ENCODE data around the gene C12orf76.
"Not testable (repeated sequence)": the region's sequence is repeated elsewhere in the genome, so short reads cannot be mapped to it uniquely, and the experiment has no call there.

C12orf76 gene

GRCh38 chr12:110073049-110073831 is 24.9 kb upstream of the C12orf76 start:
- in situ Hi-C loops (cut with HindIII; ENCODE audit: low sequenced_read_pairs), result no loop called here
- H3K4me3 ChIP-seq (ENCODE audit: low read depth, low read length), result peak overlapping the region; percentile 32
- no peak for DNase-seq (ENCODE audit: low read depth)
- no peak for TF ChIP-seq CTCF (IDR thresholded peaks at IDR 0.05; ENCODE audit: low read depth, low read length, missing control alignments)

DNA sequence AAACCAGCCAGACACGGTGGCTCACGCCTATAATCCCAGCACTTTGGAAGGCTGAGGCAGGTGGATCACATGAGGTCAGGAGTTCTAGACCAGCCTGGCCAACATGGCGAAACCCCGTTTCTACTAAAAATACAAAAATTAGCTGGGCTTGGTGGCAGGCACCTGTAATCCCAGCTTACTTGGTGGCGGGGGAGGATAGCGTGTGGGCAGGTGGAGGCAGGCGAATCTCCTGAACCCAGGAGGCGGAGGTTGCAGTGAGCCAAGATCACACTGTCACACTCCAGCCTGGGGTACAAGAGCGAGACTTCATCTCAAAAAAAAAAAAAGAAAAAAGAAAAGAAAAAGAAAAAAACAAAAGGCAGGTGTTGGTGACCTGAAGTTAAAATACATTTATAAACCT is 24.3 kb upstream of the C12orf76 start:
- H3K4me3 ChIP-seq (ENCODE audit: low read depth, low read length); in situ Hi-C loops (cut with HindIII; ENCODE audit: low sequenced_read_pairs); DNase-seq (ENCODE audit: low read depth): not testable (repeated sequence)

DNA sequence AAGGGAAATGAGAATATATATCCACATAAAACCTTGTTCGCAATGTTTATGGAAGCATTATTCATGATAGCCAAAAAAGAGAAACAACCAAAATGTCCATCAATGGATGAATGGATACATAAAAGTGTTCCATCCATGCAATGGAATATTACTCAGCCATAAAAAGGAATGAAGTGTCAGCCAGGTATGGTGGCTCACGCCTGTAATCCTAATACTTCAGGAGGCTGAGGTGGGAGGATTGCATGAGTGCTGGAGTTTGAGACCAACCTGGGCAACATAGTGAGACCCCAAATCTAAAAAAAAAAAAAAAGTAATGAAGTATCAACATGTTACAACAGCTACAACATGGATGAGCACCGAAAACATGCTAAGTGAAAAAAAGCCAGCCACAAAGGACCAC is 23.6 kb upstream of the C12orf76 start:
- no peak overlapping the region for H3K4me3 ChIP-seq (ENCODE audit: low read depth, low read length)
- no peak for DNase-seq (ENCODE audit: low read depth)
- TF ChIP-seq CTCF (IDR thresholded peaks at IDR 0.05; ENCODE audit: low read depth, low read length, missing control alignments), result no peak
- in situ Hi-C loops (cut with HindIII; ENCODE audit: low sequenced_read_pairs), result no loop called here

GRCh38 chr12:110071504-110071903 is 23.2 kb upstream of the C12orf76 start:
- no peak for DNase-seq (ENCODE audit: low read depth)
- TF ChIP-seq CTCF (IDR thresholded peaks at IDR 0.05; ENCODE audit: low read depth, low read length, missing control alignments), result no peak

DNA sequence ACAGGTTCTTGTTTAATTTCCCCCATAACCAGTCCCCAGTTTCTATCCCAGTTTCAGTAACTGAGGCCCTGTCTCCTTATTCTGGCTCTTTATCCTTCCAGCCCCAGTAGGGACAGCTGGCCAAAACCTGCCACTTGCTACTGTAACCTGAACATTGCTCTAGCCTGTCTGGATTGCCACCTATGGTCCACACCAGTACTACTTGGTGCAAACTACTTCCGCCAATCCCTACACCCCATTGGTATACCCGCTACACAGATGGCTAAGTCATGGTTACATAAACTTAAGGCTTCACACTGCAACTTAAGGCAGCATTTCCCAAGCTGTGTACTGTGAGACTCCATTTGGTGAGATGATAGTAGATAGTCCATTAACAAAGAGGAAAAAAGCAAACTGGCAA is 20.3 kb upstream of the C12orf76 start:
- in situ Hi-C loops (cut with HindIII; ENCODE audit: low sequenced_read_pairs), result loop anchor here (10.0 kb wide), 1 partner anchor 66 kb away; no protein-coding TSS in a partner anchor
- no peak for TF ChIP-seq CTCF (IDR thresholded peaks at IDR 0.05; ENCODE audit: low read depth, low read length, missing control alignments)
- no peak for DNase-seq (ENCODE audit: low read depth)

More at GRCh38 chr12:110071504-110071903, 23.2 kb upstream of the C12orf76 start:
- in situ Hi-C loops (cut with HindIII; ENCODE audit: low sequenced_read_pairs), result no loop called here
- no peak overlapping the region for H3K4me3 ChIP-seq (ENCODE audit: low read depth, low read length)

DNA sequence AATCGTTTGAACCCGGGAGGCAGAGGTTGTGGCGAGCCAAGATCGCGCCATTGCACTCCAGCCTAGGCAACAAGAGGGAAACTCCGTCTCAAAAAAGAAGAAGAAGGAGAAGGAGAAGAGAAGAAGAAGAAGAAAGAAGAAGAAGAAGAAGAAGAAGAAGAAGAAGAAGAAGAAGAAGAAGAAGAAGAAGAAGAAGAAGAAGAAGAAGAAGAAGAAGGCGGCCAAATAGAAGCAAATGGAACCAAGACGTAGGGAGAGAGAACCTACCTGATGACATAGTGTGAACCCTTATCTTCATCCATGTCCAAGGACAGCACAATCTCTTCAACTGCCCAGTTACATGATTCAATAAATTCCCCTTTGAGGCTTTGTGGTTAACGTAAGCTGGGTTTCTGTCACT is 19.8 kb upstream of the C12orf76 start:
- not testable (repeated sequence) for DNase-seq (ENCODE audit: low read depth); H3K4me3 ChIP-seq (ENCODE audit: low read depth, low read length)
- in situ Hi-C loops (cut with HindIII; ENCODE audit: low sequenced_read_pairs), result loop anchor here (10.0 kb wide), 1 partner anchor 67 kb away; no protein-coding TSS in a partner anchor

More for the DNA sequence above, 20.3 kb upstream of the C12orf76 start:
- no peak overlapping the region for H3K4me3 ChIP-seq (ENCODE audit: low read depth, low read length)

- no peak for TF ChIP-seq CTCF (IDR thresholded peaks at IDR 0.05; ENCODE audit: low read depth, low read length, missing control alignments)
- H3K4me3 ChIP-seq (ENCODE audit: low read depth, low read length), result no peak overlapping the region
- DNase-seq (ENCODE audit: low read depth), result no peak
- in situ Hi-C loops (cut with HindIII; ENCODE audit: low sequenced_read_pairs), result loop anchor here (10.0 kb wide), 1 partner anchor 67 kb away; no protein-coding TSS in a partner anchor
These were observed 19.2 kb upstream of the C12orf76 start for GRCh38 chr12:110067531-110067930.
